Sigmoid colon (tissue), 4 donors: ENCODE results near the gene GTF2IRD1.

Source experiments
- CTCF ChIP-seq, 4 experiments: fragments of 450-650 bp in 3 of 4; fragments of 200-600 bp in 1 of 4; IDR thresholded peaks; one replicate each; pipeline ENCODE4 v1.5.1; 2016 to 2019; ENCODE audit warnings: antibody characterized with exemption in 4 of 4, mild to moderate bottlenecking in 3 of 4, moderate library complexity in 2 of 4
- POLR2A ChIP-seq, 2 donors: fragments of 450-650 bp; IDR thresholded peaks; one replicate each; pipeline ENCODE4 v1.6.1; 2016; ENCODE audit warnings: antibody characterized with exemption in 2 of 2, mild to moderate bottlenecking in 2 of 2, moderate library complexity in 2 of 2
- POLR2AphosphoS5 ChIP-seq, 4 donors: sonication (generic); formaldehyde crosslinking; IDR thresholded peaks; one replicate each; pipeline ENCODE4 v1.6.1; 2017; ENCODE audit warnings: antibody characterized with exemption in 4 of 4

DNA sequence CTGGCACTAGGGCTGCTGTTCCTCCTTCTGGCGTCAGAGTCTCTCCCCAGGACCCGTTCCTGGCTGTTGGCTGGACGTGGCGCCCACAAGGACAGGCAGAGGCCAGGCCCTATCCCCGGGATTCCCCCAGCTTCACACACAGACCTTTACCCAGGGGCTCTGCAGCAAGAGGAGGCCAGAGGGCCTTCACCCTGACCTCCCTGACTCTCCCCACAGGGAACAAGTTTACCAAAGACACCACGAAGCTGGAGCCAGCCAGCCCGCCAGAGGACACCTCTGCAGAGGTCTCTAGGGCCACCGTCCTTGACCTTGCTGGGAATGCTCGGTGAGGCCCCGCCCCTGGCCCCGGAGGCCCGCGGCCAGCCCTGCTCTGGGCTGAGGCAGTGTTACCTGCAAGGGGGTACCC, 82.2 kb downstream of the GTF2IRD1 start:
- TF ChIP-seq CTCF (IDR thresholded peaks at IDR 0.05), result no peak
- no peak for TF ChIP-seq POLR2AphosphoS5 (IDR thresholded peaks at IDR 0.05)
- TF ChIP-seq POLR2A (IDR thresholded peaks at IDR 0.05), result no peak
